ENCODE data around the gene DDX54. TPM values are rescaled to one million over a fixed set of nuclear protein-coding genes. Genes with fewer than 3 reads are reported as not detected.

Gene DDX54
- total RNA-seq, 1 experiment from 2014 or later = 101 TPM

- no peak for TF ChIP-seq TCF7L2 (IDR thresholded peaks at IDR 0.05; ENCODE audit: low read depth, low read length)
- TF ChIP-seq, protein P1, sequence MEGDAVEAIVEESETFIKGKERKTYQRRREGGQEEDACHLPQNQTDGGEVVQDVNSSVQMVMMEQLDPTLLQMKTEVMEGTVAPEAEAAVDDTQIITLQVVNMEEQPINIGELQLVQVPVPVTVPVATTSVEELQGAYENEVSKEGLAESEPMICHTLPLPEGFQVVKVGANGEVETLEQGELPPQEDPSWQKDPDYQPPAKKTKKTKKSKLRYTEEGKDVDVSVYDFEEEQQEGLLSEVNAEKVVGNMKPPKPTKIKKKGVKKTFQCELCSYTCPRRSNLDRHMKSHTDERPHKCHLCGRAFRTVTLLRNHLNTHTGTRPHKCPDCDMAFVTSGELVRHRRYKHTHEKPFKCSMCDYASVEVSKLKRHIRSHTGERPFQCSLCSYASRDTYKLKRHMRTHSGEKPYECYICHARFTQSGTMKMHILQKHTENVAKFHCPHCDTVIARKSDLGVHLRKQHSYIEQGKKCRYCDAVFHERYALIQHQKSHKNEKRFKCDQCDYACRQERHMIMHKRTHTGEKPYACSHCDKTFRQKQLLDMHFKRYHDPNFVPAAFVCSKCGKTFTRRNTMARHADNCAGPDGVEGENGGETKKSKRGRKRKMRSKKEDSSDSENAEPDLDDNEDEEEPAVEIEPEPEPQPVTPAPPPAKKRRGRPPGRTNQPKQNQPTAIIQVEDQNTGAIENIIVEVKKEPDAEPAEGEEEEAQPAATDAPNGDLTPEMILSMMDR (IDR thresholded peaks at IDR 0.05) = no peak
- no peak for TF ChIP-seq POLR2AphosphoS5 (IDR thresholded peaks at IDR 0.05; ENCODE audit: low read depth, low read length)
- TF ChIP-seq REST (IDR thresholded peaks at IDR 0.05; ENCODE audit: insufficient read depth in 1 of 2, low read depth in 2 of 2, low read length in 1 of 2) = no peak
- peak; percentile 87; the same call in 1 of the 2 replicates for TF ChIP-seq SIN3A (IDR thresholded peaks at IDR 0.05; ENCODE audit: borderline replicate concordance, insufficient read depth, low read depth, low read length)
- H3K4me1 ChIP-seq (ENCODE audit: control insufficient read depth, insufficient read depth, low read length) = peaks cover 28% of the 10 kb centered on the region
- intact Hi-C loops (cut with micrococcal nuclease; ENCODE audit: unreplicated experiment) = no loop called here
- peak overlapping the region; percentile 81 for H3K27ac ChIP-seq (ENCODE audit: low read length)
- H3K27me3 ChIP-seq (ENCODE audit: control insufficient read depth, insufficient read depth, low read length) = no peaks in the 10 kb centered on the region
- DNase-seq (ENCODE audit: low read depth, low spot score) = no peak
- TSS peak; percentile 77 for BruUV-seq (replicated peaks)
- in situ Hi-C loops (cut with HindIII; ENCODE audit: low pct_unique_long_range_greater_than_20kb, low sequenced_read_pairs) = no loop called here
- no peaks in the 10 kb centered on the region for H3K36me3 ChIP-seq (ENCODE audit: control insufficient read depth, insufficient read depth, low read length)
- POLR2A ChIA-PET = interaction anchor here (1.0 kb wide), 1 partner anchor 13 kb away, joined by 3 read pairs; no protein-coding TSS in a partner anchor
- CTCF ChIA-PET = no interaction called here
- H3K9me3 ChIP-seq (ENCODE audit: control insufficient read depth, insufficient read depth, low read depth, low read length) = no peaks in the 10 kb centered on the region
- H3K4me3 ChIP-seq (ENCODE audit: low read depth in 2 of 2, low read length in 2 of 2) = peak overlapping the region; percentile 71 to 80
- ATAC-seq = peak; percentile 10
Measured at GRCh38 chr12:113220593-113221180, 35.4 kb upstream of the DDX54 start.

- Histone ChIP-seq H3K27ac (ENCODE audit: low read length) (no peak overlapping the region; the same call in 1 of the 2 replicates), H3K4me1 (ENCODE audit: control insufficient read depth, insufficient read depth, low read length) (peaks cover 21% of the 10 kb centered on the region), H3K36me3 (ENCODE audit: control insufficient read depth, insufficient read depth, low read length) (no peaks in the 10 kb centered on the region), H3K4me3 (ENCODE audit: low read depth in 2 of 2, low read length in 2 of 2) (no peak overlapping the region), H3K27me3 (ENCODE audit: control insufficient read depth, insufficient read depth, low read length) (no peaks in the 10 kb centered on the region), H3K9me3 (ENCODE audit: control insufficient read depth, insufficient read depth, low read depth, low read length) (no peaks in the 10 kb centered on the region)
- no TSS peak for BruUV-seq (replicated peaks)
- CTCF ChIA-PET = no interaction called here
- ATAC-seq = no peak
- POLR2A ChIA-PET = no interaction called here
- intact Hi-C loops (cut with micrococcal nuclease; ENCODE audit: unreplicated experiment) (no loop called here), in situ Hi-C loops (cut with HindIII; ENCODE audit: low pct_unique_long_range_greater_than_20kb, low sequenced_read_pairs) (no loop called here)
- TF ChIP-seq REST (IDR thresholded peaks at IDR 0.05; ENCODE audit: insufficient read depth in 1 of 2, low read depth in 2 of 2, low read length in 1 of 2) (no peak), POLR2AphosphoS5 (IDR thresholded peaks at IDR 0.05; ENCODE audit: low read depth, low read length) (no peak), TCF7L2 (IDR thresholded peaks at IDR 0.05; ENCODE audit: low read depth, low read length) (no peak), SIN3A (IDR thresholded peaks at IDR 0.05; ENCODE audit: borderline replicate concordance, insufficient read depth, low read depth, low read length) (no peak)
- TF ChIP-seq, protein P1 (IDR thresholded peaks at IDR 0.05) = no peak
- no peak for DNase-seq (ENCODE audit: low read depth, low spot score)
Measured at GRCh38 chr12:113216027-113216426, 30.7 kb upstream of the DDX54 start.
